OCI-LY1 (cell line): ENCODE results near the gene HERPUD2.

Source experiments
- H2AFZ ChIP-seq: fragments of 200-600 bp; sonication (generic), shearing (Covaris generic); 2 replicates; pipeline ENCODE4 v1.6.0; 2014; ENCODE audit warnings: antibody characterized with exemption, mild to moderate bottlenecking, low read length
- H3F3A ChIP-seq: fragments of 200-600 bp; sonication (generic), shearing (Covaris generic); 2 replicates; pipeline ENCODE4 v1.6.0; 2014; ENCODE audit warnings: mild to moderate bottlenecking, antibody characterized with exemption, low read length, moderate library complexity; ENCODE audit not compliant: insufficient read depth
- H3K27ac ChIP-seq: fragments of 200-600 bp; sonication (generic); 2 replicates; pipeline ENCODE4 v1.5.1; 2014; ENCODE audit warnings: low read length, mixed run types, mild to moderate bottlenecking, low read depth; ENCODE audit not compliant: poor library complexity, severe bottlenecking
- H3K27me3 ChIP-seq: fragments of 200-600 bp; sonication (generic); 2 replicates; pipeline ENCODE4 v1.6.0; 2014; ENCODE audit warnings: antibody characterized with exemption, mild to moderate bottlenecking, low read length, moderate library complexity; ENCODE audit not compliant: insufficient read depth
- H3K36me3 ChIP-seq: fragments of 200-600 bp; sonication (generic); 2 replicates; pipeline ENCODE4 v1.6.1; 2014; ENCODE audit warnings: mild to moderate bottlenecking, antibody characterized with exemption, low read length, moderate library complexity, mixed read lengths; ENCODE audit not compliant: insufficient read depth
- H3K4me1 ChIP-seq: fragments of 200-600 bp; sonication (generic); 2 replicates; pipeline ENCODE4 v1.5.1; 2014; ENCODE audit warnings: mild to moderate bottlenecking, low read length, moderate library complexity; ENCODE audit not compliant: insufficient read depth, severe bottlenecking
- H3K4me2 ChIP-seq: fragments of 200-600 bp; sonication (generic), shearing (Covaris generic); 2 replicates; pipeline ENCODE4 v1.6.1; 2014; ENCODE audit warnings: low read length
- H3K4me3 ChIP-seq: fragments of 200-600 bp; sonication (generic); 2 replicates; pipeline ENCODE4 v1.5.1; 2014; ENCODE audit warnings: low read length, low read depth, mild to moderate bottlenecking, mixed read lengths; ENCODE audit not compliant: poor library complexity, severe bottlenecking
- H3K79me2 ChIP-seq: fragments of 200-600 bp; shearing (Covaris generic); 2 replicates; pipeline ENCODE4 v1.6.1; 2016; ENCODE audit warnings: mixed run types, low read length, mixed read lengths; ENCODE audit not compliant: insufficient read depth
- H3K9ac ChIP-seq: fragments of 200-600 bp; sonication (generic), shearing (Covaris generic); 2 replicates; pipeline ENCODE4 v1.6.1; 2014; ENCODE audit warnings: mild to moderate bottlenecking, low read length, mixed read lengths
- H3K9me2 ChIP-seq: fragments of 200-600 bp; sonication (generic), shearing (Covaris generic); 2 replicates; pipeline ENCODE4 v1.6.1; 2014; ENCODE audit warnings: low read depth, mild to moderate bottlenecking, low read length, mixed read lengths
- H3K9me3 ChIP-seq: fragments of 200-600 bp; shearing (Covaris generic); 2 replicates; pipeline ENCODE4 v1.6.1; 2014; ENCODE audit warnings: low read length, mixed read lengths
- H4K20me1 ChIP-seq: fragments of 200-600 bp; sonication (generic), shearing (Covaris generic); 2 replicates; pipeline ENCODE4 v1.6.0; 2016; ENCODE audit warnings: mild to moderate bottlenecking, low read length; ENCODE audit not compliant: insufficient read depth
- EZH2 ChIP-seq: fragments of 200-600 bp; sonication (generic), shearing (Covaris generic); IDR thresholded peaks from 2 replicates; pipeline ENCODE4 v1.8.0; 2017; ENCODE audit warnings: borderline replicate concordance, mixed run types, mild to moderate bottlenecking, antibody characterized with exemption, low read length, moderate library complexity, mixed read lengths
- TF ChIP-seq, protein P1 (sequence below): fragments of 200-600 bp; sonication (generic), shearing (Covaris generic); IDR thresholded peaks from 2 replicates; pipeline ENCODE4 v1.5.1; 2017; ENCODE audit warnings: mild to moderate bottlenecking, antibody characterized with exemption, low read length, moderate library complexity, mixed read lengths

Gene HERPUD2

DNA sequence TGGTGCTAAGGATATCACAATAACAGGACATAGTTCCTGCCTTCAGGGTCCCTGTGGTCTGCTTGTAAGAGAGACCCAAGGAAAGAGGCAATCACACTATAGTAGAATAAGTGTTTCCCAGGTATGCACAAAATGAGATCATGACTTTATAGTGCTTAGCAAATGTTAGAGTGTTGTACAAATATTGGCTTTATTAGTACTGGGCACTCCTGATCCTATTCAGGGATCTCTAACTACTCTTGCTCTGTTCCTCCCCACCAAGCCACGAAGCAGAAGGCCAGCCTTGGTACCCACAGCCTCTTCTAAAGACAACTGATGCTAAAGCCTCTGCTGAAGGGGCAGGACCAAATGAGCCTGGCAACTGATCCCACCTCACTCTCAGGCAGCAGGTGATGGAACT lies 75.1 kb downstream of the HERPUD2 start:
- Histone ChIP-seq H2AFZ (no peak overlapping the region), H3K4me1 (peaks cover 4% of the 10 kb centered on the region), H3K9me2 (no peaks in the 10 kb centered on the region), H3K79me2 (no peaks in the 10 kb centered on the region), H3K4me2 (no peak overlapping the region), H3K27me3 (no peaks in the 10 kb centered on the region), H3F3A (no peaks in the 10 kb centered on the region), H3K27ac (no peak overlapping the region), H4K20me1 (no peaks in the 10 kb centered on the region), H3K36me3 (no peaks in the 10 kb centered on the region), H3K9ac (no peak overlapping the region), H3K9me3 (no peaks in the 10 kb centered on the region), H3K4me3 (no peak overlapping the region)
- TF ChIP-seq, protein P1, sequence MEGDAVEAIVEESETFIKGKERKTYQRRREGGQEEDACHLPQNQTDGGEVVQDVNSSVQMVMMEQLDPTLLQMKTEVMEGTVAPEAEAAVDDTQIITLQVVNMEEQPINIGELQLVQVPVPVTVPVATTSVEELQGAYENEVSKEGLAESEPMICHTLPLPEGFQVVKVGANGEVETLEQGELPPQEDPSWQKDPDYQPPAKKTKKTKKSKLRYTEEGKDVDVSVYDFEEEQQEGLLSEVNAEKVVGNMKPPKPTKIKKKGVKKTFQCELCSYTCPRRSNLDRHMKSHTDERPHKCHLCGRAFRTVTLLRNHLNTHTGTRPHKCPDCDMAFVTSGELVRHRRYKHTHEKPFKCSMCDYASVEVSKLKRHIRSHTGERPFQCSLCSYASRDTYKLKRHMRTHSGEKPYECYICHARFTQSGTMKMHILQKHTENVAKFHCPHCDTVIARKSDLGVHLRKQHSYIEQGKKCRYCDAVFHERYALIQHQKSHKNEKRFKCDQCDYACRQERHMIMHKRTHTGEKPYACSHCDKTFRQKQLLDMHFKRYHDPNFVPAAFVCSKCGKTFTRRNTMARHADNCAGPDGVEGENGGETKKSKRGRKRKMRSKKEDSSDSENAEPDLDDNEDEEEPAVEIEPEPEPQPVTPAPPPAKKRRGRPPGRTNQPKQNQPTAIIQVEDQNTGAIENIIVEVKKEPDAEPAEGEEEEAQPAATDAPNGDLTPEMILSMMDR: no peak
- no peak for TF ChIP-seq EZH2

DNA sequence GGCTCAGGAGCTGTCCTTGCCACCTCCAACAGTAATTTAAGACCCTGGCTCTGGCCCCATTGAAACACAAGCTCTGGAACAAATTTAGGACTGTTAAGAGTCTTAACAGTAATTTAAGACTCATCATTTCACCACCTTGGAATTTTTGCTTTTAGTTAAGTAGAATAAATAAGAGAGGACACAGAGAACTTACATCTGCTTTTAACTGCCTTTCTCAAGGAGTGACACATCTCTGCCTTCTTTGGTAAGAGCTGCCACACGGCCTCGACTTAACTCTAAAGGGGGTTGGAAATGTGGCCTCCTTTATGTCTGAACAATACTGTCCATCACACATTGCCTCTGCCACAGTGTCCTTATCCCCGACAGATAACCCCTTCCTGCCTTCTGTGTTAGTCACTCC lies 77.9 kb downstream of the HERPUD2 start:
- Histone ChIP-seq H3K36me3 (no peaks in the 10 kb centered on the region), H3K9me2 (no peaks in the 10 kb centered on the region), H3K4me3 (no peak overlapping the region), H3K9ac (no peak overlapping the region), H3K27me3 (no peaks in the 10 kb centered on the region), H2AFZ (no peak overlapping the region), H4K20me1 (no peaks in the 10 kb centered on the region), H3K27ac (no peak overlapping the region), H3F3A (no peaks in the 10 kb centered on the region), H3K9me3 (no peaks in the 10 kb centered on the region), H3K4me1 (no peaks in the 10 kb centered on the region), H3K79me2 (no peaks in the 10 kb centered on the region), H3K4me2 (no peak overlapping the region)
- no peak for TF ChIP-seq EZH2
- TF ChIP-seq, protein P1: no peak

DNA sequence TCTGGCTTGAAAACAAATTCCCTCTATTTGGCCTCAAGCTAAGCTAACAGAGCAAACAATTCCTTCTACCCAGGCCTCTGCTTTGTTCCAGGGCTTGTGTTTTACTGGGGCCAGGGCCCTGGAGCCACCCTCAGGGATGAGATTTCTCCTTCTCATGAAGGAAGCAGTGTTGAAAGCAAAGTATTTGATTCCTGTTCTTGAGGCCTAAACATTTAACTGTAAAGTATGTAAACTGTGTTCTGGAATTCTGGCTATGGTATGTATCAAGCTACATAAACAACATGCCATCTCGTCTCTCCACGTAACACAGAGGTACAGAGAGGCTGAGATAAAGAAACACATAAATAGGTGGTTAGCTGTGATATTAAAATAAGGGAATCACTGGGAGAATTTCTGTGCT lies 81.8 kb downstream of the HERPUD2 start:
- H3K4me3 ChIP-seq: no peak overlapping the region
- H3K27me3 ChIP-seq: no peaks in the 10 kb centered on the region
- no peaks in the 10 kb centered on the region for H3K9me3 ChIP-seq
- TF ChIP-seq, protein P1: no peak
- TF ChIP-seq EZH2: no peak
- no peaks in the 10 kb centered on the region for H3K36me3 ChIP-seq
- H3K27ac ChIP-seq: no peak overlapping the region
- no peak overlapping the region for H3K9ac ChIP-seq
- no peaks in the 10 kb centered on the region for H3K9me2 ChIP-seq
- H3K4me1 ChIP-seq: no peaks in the 10 kb centered on the region
- H3K4me2 ChIP-seq: no peak overlapping the region
- H2AFZ ChIP-seq: no peak overlapping the region
- no peaks in the 10 kb centered on the region for H4K20me1 ChIP-seq
- H3K79me2 ChIP-seq: no peaks in the 10 kb centered on the region
- H3F3A ChIP-seq: no peaks in the 10 kb centered on the region
